ENCODE measurements around the gene BEGAIN.
A peak's percentile ranks its signal among the peaks of the same experiment; 100 is the strongest.

The BEGAIN gene

GRCh38 chr14:100587086-100587762 is at the start of gene BEGAIN:
Gene BEGAIN (minus strand): TSS chr14:100587417. CDS start chr14:100587290, 127 bp downstream.
- Histone ChIP-seq H3K27me3 (ENCODE audit: control insufficient read depth, insufficient read depth, low read length) (peaks cover 45% of the 10 kb centered on the region), H3K36me3 (ENCODE audit: control insufficient read depth, insufficient read depth, low read length) (no peaks in the 10 kb centered on the region), H3K4me3 (ENCODE audit: low read depth, low read length) (peak within 1 kb of the TSS; percentile 45), H3K4me1 (ENCODE audit: control insufficient read depth, insufficient read depth, low read length) (peaks cover 3% of the 10 kb centered on the region), H3K9ac (ENCODE audit: low read depth, low read length) (no peak within 1 kb of the TSS), H3K9me3 (ENCODE audit: control insufficient read depth, insufficient read depth, low read length) (no peaks in the 10 kb centered on the region)

GRCh38 chr14:100636559-100636958 is 49.3 kb upstream of the BEGAIN start:
- H3K36me3 ChIP-seq (ENCODE audit: control insufficient read depth, insufficient read depth, low read length): no peaks in the 10 kb centered on the region
- no peak overlapping the region for H3K9ac ChIP-seq (ENCODE audit: low read depth, low read length)
- H3K4me3 ChIP-seq (ENCODE audit: low read depth, low read length): no peak overlapping the region
- no peaks in the 10 kb centered on the region for H3K9me3 ChIP-seq (ENCODE audit: control insufficient read depth, insufficient read depth, low read length)
- H3K27me3 ChIP-seq (ENCODE audit: control insufficient read depth, insufficient read depth, low read length): no peaks in the 10 kb centered on the region
- no peaks in the 10 kb centered on the region for H3K4me1 ChIP-seq (ENCODE audit: control insufficient read depth, insufficient read depth, low read length)

GRCh38 chr14:100634026-100634425 is 46.8 kb upstream of the BEGAIN start:
- Histone ChIP-seq H3K4me3 (ENCODE audit: low read depth, low read length) (no peak overlapping the region), H3K4me1 (ENCODE audit: control insufficient read depth, insufficient read depth, low read length) (no peaks in the 10 kb centered on the region), H3K27me3 (ENCODE audit: control insufficient read depth, insufficient read depth, low read length) (no peaks in the 10 kb centered on the region), H3K36me3 (ENCODE audit: control insufficient read depth, insufficient read depth, low read length) (no peaks in the 10 kb centered on the region), H3K9ac (ENCODE audit: low read depth, low read length) (no peak overlapping the region), H3K9me3 (ENCODE audit: control insufficient read depth, insufficient read depth, low read length) (no peaks in the 10 kb centered on the region)

GRCh38 chr14:100633406-100633805 is 46.2 kb upstream of the BEGAIN start:
- no peaks in the 10 kb centered on the region for H3K9me3 ChIP-seq (ENCODE audit: control insufficient read depth, insufficient read depth, low read length)
- H3K4me3 ChIP-seq (ENCODE audit: low read depth, low read length): no peak overlapping the region
- H3K4me1 ChIP-seq (ENCODE audit: control insufficient read depth, insufficient read depth, low read length): no peaks in the 10 kb centered on the region
- no peaks in the 10 kb centered on the region for H3K36me3 ChIP-seq (ENCODE audit: control insufficient read depth, insufficient read depth, low read length)
- no peaks in the 10 kb centered on the region for H3K27me3 ChIP-seq (ENCODE audit: control insufficient read depth, insufficient read depth, low read length)
- H3K9ac ChIP-seq (ENCODE audit: low read depth, low read length): no peak overlapping the region

GRCh38 chr14:100629696-100630095 is 42.5 kb upstream of the BEGAIN start:
- H3K36me3 ChIP-seq (ENCODE audit: control insufficient read depth, insufficient read depth, low read length): no peaks in the 10 kb centered on the region
- H3K9ac ChIP-seq (ENCODE audit: low read depth, low read length): no peak overlapping the region
- H3K4me3 ChIP-seq (ENCODE audit: low read depth, low read length): no peak overlapping the region
- no peaks in the 10 kb centered on the region for H3K4me1 ChIP-seq (ENCODE audit: control insufficient read depth, insufficient read depth, low read length)
- no peaks in the 10 kb centered on the region for H3K9me3 ChIP-seq (ENCODE audit: control insufficient read depth, insufficient read depth, low read length)
- H3K27me3 ChIP-seq (ENCODE audit: control insufficient read depth, insufficient read depth, low read length): no peaks in the 10 kb centered on the region

- Histone ChIP-seq H3K9ac (ENCODE audit: low read depth, low read length) (no peak overlapping the region), H3K9me3 (ENCODE audit: control insufficient read depth, insufficient read depth, low read length) (no peaks in the 10 kb centered on the region), H3K27me3 (ENCODE audit: control insufficient read depth, insufficient read depth, low read length) (no peaks in the 10 kb centered on the region), H3K4me1 (ENCODE audit: control insufficient read depth, insufficient read depth, low read length) (no peaks in the 10 kb centered on the region), H3K4me3 (ENCODE audit: low read depth, low read length) (no peak overlapping the region), H3K36me3 (ENCODE audit: control insufficient read depth, insufficient read depth, low read length) (no peaks in the 10 kb centered on the region)
Observed at GRCh38 chr14:100629098-100629497, 41.9 kb upstream of the BEGAIN start.

- H3K9ac ChIP-seq (ENCODE audit: low read depth, low read length): no peak overlapping the region
- H3K9me3 ChIP-seq (ENCODE audit: control insufficient read depth, insufficient read depth, low read length): no peaks in the 10 kb centered on the region
- H3K36me3 ChIP-seq (ENCODE audit: control insufficient read depth, insufficient read depth, low read length): no peaks in the 10 kb centered on the region
- H3K27me3 ChIP-seq (ENCODE audit: control insufficient read depth, insufficient read depth, low read length): no peaks in the 10 kb centered on the region
- no peak overlapping the region for H3K4me3 ChIP-seq (ENCODE audit: low read depth, low read length)
- no peaks in the 10 kb centered on the region for H3K4me1 ChIP-seq (ENCODE audit: control insufficient read depth, insufficient read depth, low read length)
Observed at GRCh38 chr14:100628225-100628624, 41.0 kb upstream of the BEGAIN start.

- Histone ChIP-seq H3K27me3 (ENCODE audit: control insufficient read depth, insufficient read depth, low read length) (no peaks in the 10 kb centered on the region), H3K4me3 (ENCODE audit: low read depth, low read length) (no peak overlapping the region), H3K9me3 (ENCODE audit: control insufficient read depth, insufficient read depth, low read length) (no peaks in the 10 kb centered on the region), H3K9ac (ENCODE audit: low read depth, low read length) (no peak overlapping the region), H3K36me3 (ENCODE audit: control insufficient read depth, insufficient read depth, low read length) (no peaks in the 10 kb centered on the region), H3K4me1 (ENCODE audit: control insufficient read depth, insufficient read depth, low read length) (no peaks in the 10 kb centered on the region)
Observed at GRCh38 chr14:100626614-100627013, 39.4 kb upstream of the BEGAIN start.

GRCh38 chr14:100623961-100624360 is 36.7 kb upstream of the BEGAIN start:
- Histone ChIP-seq H3K9ac (ENCODE audit: low read depth, low read length) (no peak overlapping the region), H3K9me3 (ENCODE audit: control insufficient read depth, insufficient read depth, low read length) (no peaks in the 10 kb centered on the region), H3K4me3 (ENCODE audit: low read depth, low read length) (no peak overlapping the region), H3K4me1 (ENCODE audit: control insufficient read depth, insufficient read depth, low read length) (no peaks in the 10 kb centered on the region), H3K27me3 (ENCODE audit: control insufficient read depth, insufficient read depth, low read length) (peaks cover 2% of the 10 kb centered on the region), H3K36me3 (ENCODE audit: control insufficient read depth, insufficient read depth, low read length) (no peaks in the 10 kb centered on the region)

GRCh38 chr14:100623557-100623956 is 36.3 kb upstream of the BEGAIN start:
- Histone ChIP-seq H3K9me3 (ENCODE audit: control insufficient read depth, insufficient read depth, low read length) (no peaks in the 10 kb centered on the region), H3K9ac (ENCODE audit: low read depth, low read length) (no peak overlapping the region), H3K4me1 (ENCODE audit: control insufficient read depth, insufficient read depth, low read length) (no peaks in the 10 kb centered on the region), H3K27me3 (ENCODE audit: control insufficient read depth, insufficient read depth, low read length) (peaks cover 2% of the 10 kb centered on the region), H3K36me3 (ENCODE audit: control insufficient read depth, insufficient read depth, low read length) (no peaks in the 10 kb centered on the region), H3K4me3 (ENCODE audit: low read depth, low read length) (no peak overlapping the region)

GRCh38 chr14:100622708-100623485 is 35.7 kb upstream of the BEGAIN start:
- Histone ChIP-seq H3K27me3 (ENCODE audit: control insufficient read depth, insufficient read depth, low read length) (peaks cover 2% of the 10 kb centered on the region), H3K9me3 (ENCODE audit: control insufficient read depth, insufficient read depth, low read length) (no peaks in the 10 kb centered on the region), H3K4me3 (ENCODE audit: low read depth, low read length) (no peak overlapping the region), H3K36me3 (ENCODE audit: control insufficient read depth, insufficient read depth, low read length) (no peaks in the 10 kb centered on the region), H3K4me1 (ENCODE audit: control insufficient read depth, insufficient read depth, low read length) (no peaks in the 10 kb centered on the region), H3K9ac (ENCODE audit: low read depth, low read length) (no peak overlapping the region)

GRCh38 chr14:100622224-100622623 is 35.0 kb upstream of the BEGAIN start:
- Histone ChIP-seq H3K9me3 (ENCODE audit: control insufficient read depth, insufficient read depth, low read length) (no peaks in the 10 kb centered on the region), H3K4me1 (ENCODE audit: control insufficient read depth, insufficient read depth, low read length) (no peaks in the 10 kb centered on the region), H3K27me3 (ENCODE audit: control insufficient read depth, insufficient read depth, low read length) (peaks cover 2% of the 10 kb centered on the region), H3K9ac (ENCODE audit: low read depth, low read length) (no peak overlapping the region), H3K4me3 (ENCODE audit: low read depth, low read length) (no peak overlapping the region), H3K36me3 (ENCODE audit: control insufficient read depth, insufficient read depth, low read length) (no peaks in the 10 kb centered on the region)

All from iPS-15b (cell line).